ENCODE measurements around the gene SPAG16. TPM values are rescaled to one million over a fixed set of nuclear protein-coding genes. Genes with fewer than 3 reads are reported as not detected.

The SPAG16 gene
- total RNA-seq, 1 experiment from 2014 or later = 17.2 TPM

DNA sequence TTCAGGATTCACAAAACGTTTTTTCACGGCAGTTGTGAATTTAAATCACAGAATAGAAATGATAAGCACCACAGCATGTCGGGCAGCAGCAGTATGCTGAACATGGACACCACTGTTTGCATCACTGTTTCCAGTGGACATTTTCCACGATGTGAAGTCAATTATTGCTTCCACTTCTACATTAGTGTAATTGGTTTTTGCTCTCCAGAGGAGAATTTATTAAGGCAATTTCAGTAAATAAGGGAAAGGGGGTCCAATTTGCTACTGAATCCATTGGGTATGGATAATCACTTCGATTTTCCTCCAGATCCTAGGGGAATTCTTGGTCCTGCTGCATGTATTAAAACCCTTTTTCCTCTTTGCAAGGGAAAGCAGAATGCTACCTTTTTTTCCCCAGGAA lies 1096.4 kb downstream of the SPAG16 start:
- Histone ChIP-seq H3K27ac (ENCODE audit: low read length) (no peak overlapping the region), H4K20me1 (ENCODE audit: low read length) (no peaks in the 10 kb centered on the region), H3K4me2 (ENCODE audit: low read length) (no peak overlapping the region), H2AFZ (ENCODE audit: low read length) (no peak overlapping the region), H3K9me3 (ENCODE audit: low read length) (no peaks in the 10 kb centered on the region), H3K27me3 (ENCODE audit: low read length) (no peaks in the 10 kb centered on the region), H3K9ac (ENCODE audit: low read length) (no peak overlapping the region), H3F3A (ENCODE audit: low read length, unreplicated experiment) (peaks cover 5% of the 10 kb centered on the region), H3K4me3 (ENCODE audit: low read length) (no peak overlapping the region), H3K79me2 (ENCODE audit: low read length) (no peaks in the 10 kb centered on the region), H3K4me1 (ENCODE audit: insufficient read depth, low read length) (peaks cover 46% of the 10 kb centered on the region), H3K36me3 (ENCODE audit: low read depth, low read length) (no peaks in the 10 kb centered on the region), H3K9me2 (replicated peaks; ENCODE audit: low read length) (no peaks in the 10 kb centered on the region)
- no peak for DNase-seq
- TF ChIP-seq EZH2phosphoT487 (IDR thresholded peaks at IDR 0.05; ENCODE audit: borderline replicate concordance, low read length) (no peak), EZH2 (IDR thresholded peaks at IDR 0.05; ENCODE audit: low read length, unreplicated experiment) (no peak)
- TF ChIP-seq, protein P1, sequence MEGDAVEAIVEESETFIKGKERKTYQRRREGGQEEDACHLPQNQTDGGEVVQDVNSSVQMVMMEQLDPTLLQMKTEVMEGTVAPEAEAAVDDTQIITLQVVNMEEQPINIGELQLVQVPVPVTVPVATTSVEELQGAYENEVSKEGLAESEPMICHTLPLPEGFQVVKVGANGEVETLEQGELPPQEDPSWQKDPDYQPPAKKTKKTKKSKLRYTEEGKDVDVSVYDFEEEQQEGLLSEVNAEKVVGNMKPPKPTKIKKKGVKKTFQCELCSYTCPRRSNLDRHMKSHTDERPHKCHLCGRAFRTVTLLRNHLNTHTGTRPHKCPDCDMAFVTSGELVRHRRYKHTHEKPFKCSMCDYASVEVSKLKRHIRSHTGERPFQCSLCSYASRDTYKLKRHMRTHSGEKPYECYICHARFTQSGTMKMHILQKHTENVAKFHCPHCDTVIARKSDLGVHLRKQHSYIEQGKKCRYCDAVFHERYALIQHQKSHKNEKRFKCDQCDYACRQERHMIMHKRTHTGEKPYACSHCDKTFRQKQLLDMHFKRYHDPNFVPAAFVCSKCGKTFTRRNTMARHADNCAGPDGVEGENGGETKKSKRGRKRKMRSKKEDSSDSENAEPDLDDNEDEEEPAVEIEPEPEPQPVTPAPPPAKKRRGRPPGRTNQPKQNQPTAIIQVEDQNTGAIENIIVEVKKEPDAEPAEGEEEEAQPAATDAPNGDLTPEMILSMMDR (conservative IDR thresholded peaks at IDR 0.05; ENCODE audit: low read depth, low read length) = no peak
- intact Hi-C loops (cut with micrococcal nuclease) = no loop called here
- ChIA-PET POLR2A (ENCODE audit: unreplicated experiment) (no interaction called here), CTCF (no interaction called here)
- ATAC-seq = no peak
- no TSS peak for BruUV-seq (replicated peaks)

DNA sequence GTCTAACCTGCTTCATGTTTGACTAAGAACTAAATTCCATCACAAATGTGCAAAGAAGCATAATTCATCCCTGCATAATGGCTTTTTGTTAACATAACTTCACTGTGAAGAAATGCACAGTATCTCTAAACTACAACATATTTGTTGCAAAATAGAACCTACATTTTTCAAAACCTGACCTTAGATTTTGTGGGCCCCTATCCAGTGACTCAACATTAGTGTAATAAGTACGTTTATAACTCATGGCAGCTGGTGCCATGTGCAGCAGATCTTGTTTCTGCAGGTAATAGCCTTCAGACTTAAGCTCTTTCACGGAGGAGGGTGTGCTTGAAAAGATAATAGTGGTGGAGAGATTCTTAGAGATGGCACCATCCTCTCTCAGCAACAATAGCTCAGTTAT lies 1098.0 kb downstream of the SPAG16 start:
- Histone ChIP-seq H3K36me3 (ENCODE audit: low read depth, low read length) (no peaks in the 10 kb centered on the region), H3F3A (ENCODE audit: low read length, unreplicated experiment) (peaks cover 5% of the 10 kb centered on the region), H3K9me3 (ENCODE audit: low read length) (no peaks in the 10 kb centered on the region), H2AFZ (ENCODE audit: low read length) (no peak overlapping the region), H3K9me2 (replicated peaks; ENCODE audit: low read length) (no peaks in the 10 kb centered on the region), H3K4me2 (ENCODE audit: low read length) (no peak overlapping the region), H3K4me1 (ENCODE audit: insufficient read depth, low read length) (peaks cover 37% of the 10 kb centered on the region), H3K9ac (ENCODE audit: low read length) (no peak overlapping the region), H4K20me1 (ENCODE audit: low read length) (no peaks in the 10 kb centered on the region), H3K79me2 (ENCODE audit: low read length) (no peaks in the 10 kb centered on the region), H3K27me3 (ENCODE audit: low read length) (no peaks in the 10 kb centered on the region), H3K27ac (ENCODE audit: low read length) (no peak overlapping the region), H3K4me3 (ENCODE audit: low read length) (no peak overlapping the region)
- intact Hi-C loops (cut with micrococcal nuclease) = no loop called here
- no TSS peak for BruUV-seq (replicated peaks)
- TF ChIP-seq EZH2phosphoT487 (IDR thresholded peaks at IDR 0.05; ENCODE audit: borderline replicate concordance, low read length) = no peak
- TF ChIP-seq, protein P1 (conservative IDR thresholded peaks at IDR 0.05; ENCODE audit: low read depth, low read length) = no peak
- no peak for TF ChIP-seq EZH2 (IDR thresholded peaks at IDR 0.05; ENCODE audit: low read length, unreplicated experiment)
- CTCF ChIA-PET = no interaction called here
- ATAC-seq = no peak
- DNase-seq = peak; percentile 35
- POLR2A ChIA-PET (ENCODE audit: unreplicated experiment) = no interaction called here

DNA sequence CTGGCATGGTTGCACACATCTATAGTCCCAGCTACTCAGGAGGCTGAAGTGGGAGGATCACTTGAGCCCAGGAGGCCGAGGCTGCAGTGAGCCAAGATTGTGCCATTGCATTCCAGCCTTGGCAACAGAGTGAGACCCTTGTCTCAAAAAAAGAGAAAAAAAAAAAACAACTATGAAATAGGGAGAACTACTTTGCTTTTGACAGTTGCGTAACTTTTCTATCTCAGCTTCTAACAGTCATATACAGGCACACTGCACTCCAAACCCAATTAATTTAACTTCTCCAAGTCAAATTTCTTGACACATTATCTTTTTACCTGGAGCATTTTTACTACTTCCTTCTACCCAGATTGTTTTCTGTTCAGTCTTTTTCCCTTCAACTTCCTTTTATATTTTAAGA lies 1102.5 kb downstream of the SPAG16 start:
- CTCF ChIA-PET = no interaction called here
- TF ChIP-seq EZH2phosphoT487 (IDR thresholded peaks at IDR 0.05; ENCODE audit: borderline replicate concordance, low read length) (no peak), EZH2 (IDR thresholded peaks at IDR 0.05; ENCODE audit: low read length, unreplicated experiment) (no peak)
- TF ChIP-seq, protein P1 (conservative IDR thresholded peaks at IDR 0.05; ENCODE audit: low read depth, low read length) = no peak
- H2AFZ ChIP-seq (ENCODE audit: low read length) = no peak overlapping the region

More for the DNA sequence above, 1102.5 kb downstream of the SPAG16 start:
- BruUV-seq (replicated peaks) = no TSS peak
- Histone ChIP-seq H3K9me3 (ENCODE audit: low read length) (no peaks in the 10 kb centered on the region), H4K20me1 (ENCODE audit: low read length) (no peaks in the 10 kb centered on the region), H3K4me2 (ENCODE audit: low read length) (no peak overlapping the region), H3K36me3 (ENCODE audit: low read depth, low read length) (no peaks in the 10 kb centered on the region), H3K9ac (ENCODE audit: low read length) (no peak overlapping the region), H3K4me1 (ENCODE audit: insufficient read depth, low read length) (peaks cover 7% of the 10 kb centered on the region; the same call in 1 of the 2 replicates), H3K4me3 (ENCODE audit: low read length) (no peak overlapping the region), H3K27me3 (ENCODE audit: low read length) (no peaks in the 10 kb centered on the region), H3K9me2 (replicated peaks; ENCODE audit: low read length) (no peaks in the 10 kb centered on the region), H3K79me2 (ENCODE audit: low read length) (no peaks in the 10 kb centered on the region), H3K27ac (ENCODE audit: low read length) (no peak overlapping the region), H3F3A (ENCODE audit: low read length, unreplicated experiment) (no peaks in the 10 kb centered on the region)
- POLR2A ChIA-PET (ENCODE audit: unreplicated experiment) = interaction anchor here (0.5 kb wide), 1 partner anchor 897 kb away, joined by 3 read pairs; no protein-coding TSS in a partner anchor
- ATAC-seq (no peak), DNase-seq (no peak)
- intact Hi-C loops (cut with micrococcal nuclease) = no loop called here
